SK-N-SH (cell line): ENCODE measurements around the gene MYMK. TPM values are rescaled to one million over a fixed set of nuclear protein-coding genes. Genes with fewer than 3 reads are reported as not detected.

ENCODE experiments used
- CTCF ChIA-PET: fragments of 300-600, 350-600 bp; formaldehyde crosslinking; extraction: SDS; loops from one replicate; lab custom pipeline; 2021; lab: Yijun Ruan, JAX
- POLR2A ChIA-PET: fragments of 350-600 bp; sonication (Branson Sonifier 250); formaldehyde crosslinking; extraction: SDS; loops from one replicate; lab custom pipeline; 2020; ENCODE audit warnings: antibody characterized with exemption, inconsistent platforms; lab: Yijun Ruan, JAX
- DNase-seq: peaks from one replicate; pipeline ENCODE4 v3.0.0; 2012
- H2AFZ ChIP-seq: fragments of 200-600 bp; sonication (generic); 2 replicates; pipeline ENCODE4 v1.8.1; 2016; ENCODE audit warnings: antibody characterized with exemption, mild to moderate bottlenecking, low read depth
- H3F3A ChIP-seq: fragments of 200-600 bp; sonication (generic); replicated peaks from 2 replicates; pipeline ENCODE3; 2016; ENCODE audit warnings: antibody characterized with exemption, mild to moderate bottlenecking; ENCODE audit not compliant: insufficient read depth
- H3K27ac ChIP-seq, 2 experiments: fragments of 200-500 bp in 1 of 2; fragments of 200-600 bp in 1 of 2; sonication (Bioruptor generic) in 1 of 2; sonication (generic), shearing (Covaris generic) in 1 of 2; 2 replicates each; pipeline versions ENCODE4 v1.5.1 to v1.6.1; 2014 to 2016; ENCODE audit warnings: low read depth in 2 of 2, inconsistent platforms in 1 of 2, low read length in 1 of 2, mild to moderate bottlenecking in 1 of 2, mixed read lengths in 1 of 2
- H3K27me3 ChIP-seq: fragments of 200-600 bp; sonication (generic), shearing (Covaris generic); 2 replicates; pipeline ENCODE4 v1.6.1; 2016; ENCODE audit warnings: mixed run types; ENCODE audit not compliant: insufficient read depth
- H3K36me3 ChIP-seq, 2 experiments: fragments of 200-500 bp in 1 of 2; fragments of 200-600 bp in 1 of 2; sonication (Bioruptor generic) in 1 of 2; sonication (generic) in 1 of 2; replicated peaks in 1 of 2; 2 replicates each; pipeline versions ENCODE3 to v1.5.1; 2014 to 2016; ENCODE audit warnings: low read length in 1 of 2, mild to moderate bottlenecking in 1 of 2; ENCODE audit not compliant: insufficient read depth in 2 of 2, control insufficient read depth in 1 of 2
- H3K4me1 ChIP-seq, 2 experiments: fragments of 200-500 bp in 1 of 2; fragments of 200-600 bp in 1 of 2; sonication (Bioruptor generic) in 1 of 2; sonication (generic), shearing (Covaris generic) in 1 of 2; 2 replicates each; pipeline versions ENCODE4 v1.5.1 to v1.6.1; 2014 to 2016; ENCODE audit warnings: low read depth in 1 of 2, low read length in 1 of 2, mixed run types in 1 of 2; ENCODE audit not compliant: insufficient read depth in 2 of 2, control insufficient read depth in 1 of 2
- H3K4me2 ChIP-seq: fragments of 200-600 bp; sonication (generic), shearing (Covaris generic); 2 replicates; pipeline ENCODE4 v1.6.1; 2017; ENCODE audit warnings: mixed run types
- H3K4me3 ChIP-seq, 2 experiments: fragments of 200-500 bp in 1 of 2; fragments of 200-600 bp in 1 of 2; sonication (Bioruptor generic) in 1 of 2; sonication (generic), shearing (Covaris generic) in 1 of 2; 2 replicates each; pipeline versions ENCODE4 v1.5.1 to v1.8.1; 2014 to 2016; ENCODE audit warnings: low read depth in 2 of 2, inconsistent platforms in 1 of 2, low read length in 1 of 2, mild to moderate bottlenecking in 1 of 2, mixed read lengths in 1 of 2, moderate library complexity in 1 of 2
- H3K79me2 ChIP-seq: fragments of 200-600 bp; sonication (generic); 2 replicates; pipeline ENCODE4 v1.8.1; 2017; ENCODE audit warnings: mild to moderate bottlenecking; ENCODE audit not compliant: insufficient read depth
- H3K9ac ChIP-seq: fragments of 200-600 bp; sonication (generic); 2 replicates; pipeline ENCODE4 v1.6.1; 2017; ENCODE audit warnings: mixed run types
- H3K9me2 ChIP-seq: fragments of 200-600 bp; sonication (generic); 2 replicates; pipeline ENCODE4 v1.6.1; 2017; ENCODE audit warnings: mixed run types
- H3K9me3 ChIP-seq: fragments of 200-600 bp; sonication (generic); 2 replicates; pipeline ENCODE4 v1.6.1; 2017; ENCODE audit warnings: mixed run types, mild to moderate bottlenecking, moderate library complexity
- H4K20me1 ChIP-seq: fragments of 200-600 bp; sonication (generic); 2 replicates; pipeline ENCODE4 v1.6.1; 2017; ENCODE audit warnings: mild to moderate bottlenecking, mixed run types; ENCODE audit not compliant: insufficient read depth
- EP300 ChIP-seq, 2 experiments: IDR thresholded peaks; 2 replicates each; pipeline versions ENCODE4 v1.4.0 to v1.6.1; 2012; ENCODE audit warnings: borderline replicate concordance in 1 of 2, low read depth in 1 of 2, low read length in 1 of 2
- FOXJ3 ChIP-seq: sonication (generic); formaldehyde crosslinking; IDR thresholded peaks from 2 replicates; pipeline ENCODE4 v1.5.1; 2020; ENCODE audit warnings: mild to moderate bottlenecking, missing genetic modification reagents
- GABPA ChIP-seq: IDR thresholded peaks from 2 replicates; pipeline ENCODE4 v1.4.0; 2012; ENCODE audit warnings: low read depth, mild to moderate bottlenecking
- JUND ChIP-seq: IDR thresholded peaks from 2 replicates; pipeline ENCODE4 v1.4.0; 2012
- MAX ChIP-seq: IDR thresholded peaks from 2 replicates; pipeline ENCODE4 v1.4.0; 2012; ENCODE audit warnings: low read depth
- MXI1 ChIP-seq: IDR thresholded peaks from 2 replicates; pipeline ENCODE4 v1.6.1; 2012; ENCODE audit warnings: mild to moderate bottlenecking, low read depth, low read length, improper control_type of control experiment
- NFIC ChIP-seq: IDR thresholded peaks from 2 replicates; pipeline ENCODE4 v1.4.0; 2012; ENCODE audit warnings: borderline replicate concordance
- PBX3 ChIP-seq: IDR thresholded peaks from 2 replicates; pipeline ENCODE4; 2012
- POLR2AphosphoS5 ChIP-seq: IDR thresholded peaks from 2 replicates; pipeline ENCODE4 v1.6.1; 2012; ENCODE audit warnings: low read depth, low read length
- RCOR1 ChIP-seq: fragments of 150-350 bp; IDR thresholded peaks from 2 replicates; pipeline ENCODE4 v1.6.1; 2017; ENCODE audit warnings: antibody characterized with exemption, low read length
- USF2 ChIP-seq: fragments of 150-350 bp; IDR thresholded peaks from 2 replicates; pipeline ENCODE4 v1.6.1; 2017; ENCODE audit warnings: antibody characterized with exemption, low read length, low read depth, borderline replicate concordance
- WGBS: methylation state at CpG from one replicate; pipeline ENCODE4 v1.1.6; 2017; ENCODE audit warnings: low lambda C conversion rate; 5-methylcytosine and 5-hydroxymethylcytosine counted together
- polyA plus RNA-seq, 3 experiments: library from polyadenylated mRNA; depleted of rRNA; stranded (reverse); fragments of >200 nt; gene quantifications; 2 replicates each; pipeline ENCODE4 v1.2.3, GENCODE V29; 2012

MYMK gene
- polyA plus RNA-seq, 1 of the 3 experiments (the other 2 are of a cell fraction): not detected

GRCh38 chr9:133496861-133497842 lies 27.6 kb downstream of the MYMK start:
- H3K4me2 ChIP-seq: no peak overlapping the region
- H3K79me2 ChIP-seq: no peaks in the 10 kb centered on the region
- no peak overlapping the region for H3K4me3 ChIP-seq
- 68% methylated on average over 20 of the region's 35 CpGs for WGBS
- no peaks in the 10 kb centered on the region for H3K36me3 ChIP-seq
- POLR2A ChIA-PET: no interaction called here
- no peak for TF ChIP-seq GABPA
- TF ChIP-seq JUND: no peak
- TF ChIP-seq FOXJ3 (CRISPR knock-in tag): no peak
- TF ChIP-seq NFIC: no peak
- no peak for TF ChIP-seq POLR2AphosphoS5
- TF ChIP-seq MAX: no peak
- TF ChIP-seq RCOR1: no peak
- no peak for TF ChIP-seq EP300 (IDR thresholded peaks at IDR 0.05; ENCODE audit: borderline replicate concordance in 1 of 2, low read depth in 1 of 2, low read length in 1 of 2)
- no peak for TF ChIP-seq MXI1
- TF ChIP-seq USF2: no peak
- TF ChIP-seq PBX3: no peak
- no peak for DNase-seq
- CTCF ChIA-PET: interaction anchor here (1.5 to 3.0 kb wide), 2 partner anchors 9 to 11 kb away, joined by 3 to 20 read pairs; no protein-coding TSS in a partner anchor
- peaks cover 0 to 30% of the 10 kb centered on the region in 2 experiments; a peak in 1 of 4 replicates for H3K4me1 ChIP-seq
- no peak overlapping the region for H3K9ac ChIP-seq
- no peak overlapping the region for H3K27ac ChIP-seq
- H3K9me2 ChIP-seq: no peaks in the 10 kb centered on the region
- no peaks in the 10 kb centered on the region for H3K27me3 ChIP-seq
- H2AFZ ChIP-seq: no peak overlapping the region
- no peaks in the 10 kb centered on the region for H3F3A ChIP-seq
- no peaks in the 10 kb centered on the region for H4K20me1 ChIP-seq
- H3K9me3 ChIP-seq: no peaks in the 10 kb centered on the region
